Measurements from ENCODE around the gene CDK18. TPM values are rescaled to one million over a fixed set of nuclear protein-coding genes. Genes with fewer than 3 reads are reported as not detected.

Gene CDK18
- total and polyA plus RNA-seq, 10 of the 15 experiments (the other 5 are each of a cell fraction or from before 2014, with no cell fraction given) = 0.13 to 4.4 (median 0.52) TPM; not detected in 2

- TF ChIP-seq POU2F2 (IDR thresholded peaks at IDR 0.05; ENCODE audit: borderline replicate concordance, low read depth, low read length) = no peak
Observed at GRCh38 chr1:205477121-205477758, 27.2 kb upstream of the CDK18 start (continued).

GRCh38 chr1:205477759-205478247 lies 26.7 kb upstream of the CDK18 start:
- SMC1A ChIA-PET (ENCODE audit: uncharacterized antibody, unreplicated experiment) = interaction anchor here (0.6 to 5.7 kb wide), 10 partner anchors 8 to 248 kb away, joined by 3 to 35 read pairs (median 4); no protein-coding TSS in a partner anchor
- POLR2A ChIA-PET = interaction anchor here (0.9 to 1.4 kb wide), 5 partner anchors 21 to 153 kb away, joined by 3 to 4 read pairs (median 3); partner anchors contain the start of gene BLACAT1

More at GRCh38 chr1:205477759-205478247, 26.7 kb upstream of the CDK18 start:
- no TSS peak for BruUV-seq (replicated peaks)
- Histone ChIP-seq H3K27ac (ENCODE audit: control insufficient read depth, insufficient read depth) (no peak overlapping the region), H3K79me2 (ENCODE audit: control insufficient read depth, insufficient read depth, low read length) (no peaks in the 10 kb centered on the region), H3K9ac (ENCODE audit: control insufficient read depth, insufficient read depth, low read length) (no peak overlapping the region), H3K4me3 (no peak overlapping the region), H3K4me2 (ENCODE audit: control insufficient read depth, insufficient read depth) (no peak overlapping the region), H4K20me1 (ENCODE audit: control insufficient read depth, insufficient read depth) (no peaks in the 10 kb centered on the region), H2AFZ (ENCODE audit: control insufficient read depth, low read depth, low read length) (no peak overlapping the region), H3K27me3 (replicated peaks in 1 of 2; ENCODE audit: control insufficient read depth in 2 of 2, insufficient read depth in 2 of 2, low read length in 1 of 2) (peaks cover 0 to 2% of the 10 kb centered on the region in 2 experiments; a peak in 1 of 4 replicates), H3K4me1 (ENCODE audit: control insufficient read depth, insufficient read depth, low read length) (peaks cover 25% of the 10 kb centered on the region), H3K36me3 (ENCODE audit: control insufficient read depth in 2 of 2, insufficient read depth in 2 of 2, low read length in 1 of 2) (no peaks in the 10 kb centered on the region), H3K9me3 (replicated peaks; ENCODE audit: control insufficient read depth, insufficient read depth, low read length) (peaks cover 10% of the 10 kb centered on the region)
- TF ChIP-seq RBBP5 (conservative IDR thresholded peaks at IDR 0.05) (no peak), BCL11A (IDR thresholded peaks at IDR 0.05; ENCODE audit: low read depth, low read length) (no peak), RFX5 (IDR thresholded peaks at IDR 0.05; ENCODE audit: low read depth, low read length) (no peak), SIN3A (IDR thresholded peaks at IDR 0.05; ENCODE audit: low read depth, low read length) (no peak), FOXM1 (IDR thresholded peaks at IDR 0.05; ENCODE audit: low read depth, low read length) (no peak), NR2C1 (IDR thresholded peaks at IDR 0.05) (no peak), RB1 (IDR thresholded peaks at IDR 0.05; ENCODE audit: borderline replicate concordance) (no peak), ZNF622 (IDR thresholded peaks at IDR 0.05) (no peak)
- ChIA-PET CTCF (interaction anchor here (1.1 to 12.4 kb wide), 13 partner anchors 9 to 164 kb away, joined by 3 to 191 read pairs (median 5); no protein-coding TSS in a partner anchor), RAD21 (ENCODE audit: unreplicated experiment) (interaction anchor here (0.8 to 5.3 kb wide), 7 partner anchors 37 to 180 kb away, joined by 4 to 42 read pairs (median 5); no protein-coding TSS in a partner anchor)
- in situ Hi-C loops (cut with MboI) (no loop called here), intact Hi-C loops (cut with micrococcal nuclease; ENCODE audit: unreplicated experiment) (no loop called here)
- no peak for FAIRE-seq
- no peak for ATAC-seq
- WGBS (ENCODE audit: insufficient coverage, insufficient replicate concordance, low lambda C conversion rate, missing lambda C conversion rate) = 53% methylated on average over 9 of the region's 12 CpGs
- no peak for DNase-seq (ENCODE audit: low read depth, low spot score)

Data from GM12878 (cell line).